NAMALWA (cell line): ENCODE results near the gene REC114.

Experiments used
- DNase-seq: peaks from one replicate; pipeline ENCODE4 v3.0.0-alpha.2; 2015; ENCODE audit warnings: low spot score

Gene REC114

GRCh38 chr15:73578026-73578425, 135.1 kb downstream of the REC114 start:
- DNase-seq, result no peak

- no peak for DNase-seq
Measured at GRCh38 chr15:73582851-73583379, 140.0 kb downstream of the REC114 start.

- no peak for DNase-seq
Measured at GRCh38 chr15:73583544-73583943, 140.6 kb downstream of the REC114 start.

DNA sequence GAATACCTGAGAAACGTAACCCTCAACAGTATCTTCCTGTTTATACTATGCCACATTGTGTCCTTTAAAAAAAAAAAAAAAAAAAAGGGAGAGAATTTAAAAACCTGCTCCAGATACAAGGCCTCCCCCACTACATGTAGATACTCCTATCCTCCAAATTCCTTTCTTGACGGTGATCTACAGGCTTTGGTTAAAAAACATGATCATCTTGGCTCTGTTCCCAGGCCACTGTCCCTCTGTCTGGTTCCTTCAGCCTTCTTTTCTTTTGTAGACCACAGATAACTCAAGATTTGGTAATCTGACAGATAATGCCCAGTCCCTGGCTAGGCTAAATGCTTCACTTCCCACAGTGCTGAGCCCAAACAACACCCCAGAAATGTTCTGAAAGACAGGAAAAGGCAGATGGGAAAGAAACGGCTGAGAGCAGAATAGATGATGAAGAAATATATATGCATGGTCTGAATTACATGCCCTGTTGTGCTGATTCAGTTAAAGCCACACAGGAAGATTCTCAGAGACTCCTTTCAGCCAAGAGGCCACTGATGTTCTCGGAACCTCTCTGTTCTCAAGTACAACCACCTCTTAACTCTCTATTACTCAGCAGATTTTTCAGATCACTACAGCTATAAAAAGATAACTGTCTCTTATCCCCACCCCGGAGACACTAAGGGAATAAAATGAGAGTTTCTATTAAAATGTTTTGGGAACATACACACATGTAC, 141.9 kb downstream of the REC114 start:
- no peak for DNase-seq

DNA sequence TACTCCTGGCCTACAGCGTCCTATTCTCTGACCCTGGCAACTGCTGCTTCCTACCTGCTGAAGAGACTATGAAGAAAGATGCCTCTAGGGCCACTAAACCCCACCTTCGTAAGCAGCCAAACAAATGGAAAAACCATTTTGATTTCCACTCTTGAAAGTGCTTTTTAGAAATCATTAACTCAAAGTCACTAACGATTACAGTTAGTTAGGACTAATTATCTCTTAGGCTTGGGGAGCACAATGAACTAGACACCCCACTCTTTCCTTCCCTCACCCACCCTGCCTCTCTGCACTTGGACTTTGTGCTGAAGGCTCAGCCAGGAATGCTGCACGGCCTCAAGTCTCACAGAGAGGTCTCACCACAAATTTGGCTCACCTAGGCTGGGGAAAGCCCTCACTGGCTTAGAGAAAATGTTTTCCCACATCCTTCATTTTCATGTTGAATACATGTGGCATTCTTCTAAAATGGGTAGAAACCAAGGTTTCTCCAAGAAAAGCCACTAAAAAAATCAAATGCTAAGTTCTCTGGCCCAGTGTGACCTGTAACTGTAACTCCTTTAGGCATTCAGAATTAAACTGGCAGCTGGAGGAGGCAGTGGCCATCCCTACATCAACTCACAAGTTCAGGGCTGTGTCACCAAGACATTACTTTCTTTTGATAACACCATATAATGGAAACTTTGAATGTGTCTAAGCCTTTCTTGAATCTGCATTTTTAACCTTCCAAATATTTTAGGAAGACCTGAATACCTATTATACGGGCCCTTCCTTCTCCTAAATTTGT, 143.1 kb downstream of the REC114 start:
- no peak for DNase-seq

DNA sequence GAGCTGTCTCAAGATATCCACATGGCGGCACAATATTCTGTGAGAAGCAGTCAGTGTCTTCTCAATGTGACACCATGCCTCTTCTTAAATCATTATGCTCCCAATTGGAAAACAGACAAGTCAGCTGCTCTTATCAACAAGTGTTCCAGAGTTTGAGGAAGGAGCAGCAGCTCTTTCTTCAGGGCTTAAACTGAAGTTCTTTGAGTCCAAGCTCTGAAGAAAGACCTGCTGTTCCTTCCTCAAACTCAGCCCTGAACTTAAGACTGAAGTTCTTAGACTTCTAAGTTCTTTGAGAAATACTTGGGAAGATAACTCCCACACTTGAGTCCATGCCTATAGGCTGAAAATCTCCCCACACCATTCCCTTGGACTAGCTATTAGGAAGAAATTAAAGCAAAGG, 146.8 kb downstream of the REC114 start:
- no peak for DNase-seq

DNA sequence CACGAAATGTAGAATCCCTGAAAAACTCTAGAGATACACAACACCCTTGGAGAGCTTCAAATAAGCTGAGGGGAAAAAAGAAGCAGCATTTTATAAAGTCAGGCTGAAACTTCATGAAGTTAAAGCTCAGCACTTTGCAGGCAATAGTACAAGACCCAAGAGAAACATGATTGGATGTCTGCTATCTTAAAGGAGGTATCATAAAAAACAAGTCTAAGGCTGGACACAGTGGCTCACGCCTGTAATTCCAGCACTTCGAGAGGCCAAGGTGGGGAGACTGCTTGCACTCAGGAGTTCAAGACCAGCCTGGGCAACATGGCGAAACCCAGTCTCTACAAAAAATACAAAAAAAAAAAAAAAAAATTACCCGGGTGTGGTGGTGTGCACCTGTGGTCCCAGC, 147.3 kb downstream of the REC114 start:
- DNase-seq, result no peak

GRCh38 chr15:73593304-73594074, 150.5 kb downstream of the REC114 start:
- no peak for DNase-seq

- DNase-seq, result no peak
Measured at GRCh38 chr15:73594109-73594508, 151.1 kb downstream of the REC114 start.

DNA sequence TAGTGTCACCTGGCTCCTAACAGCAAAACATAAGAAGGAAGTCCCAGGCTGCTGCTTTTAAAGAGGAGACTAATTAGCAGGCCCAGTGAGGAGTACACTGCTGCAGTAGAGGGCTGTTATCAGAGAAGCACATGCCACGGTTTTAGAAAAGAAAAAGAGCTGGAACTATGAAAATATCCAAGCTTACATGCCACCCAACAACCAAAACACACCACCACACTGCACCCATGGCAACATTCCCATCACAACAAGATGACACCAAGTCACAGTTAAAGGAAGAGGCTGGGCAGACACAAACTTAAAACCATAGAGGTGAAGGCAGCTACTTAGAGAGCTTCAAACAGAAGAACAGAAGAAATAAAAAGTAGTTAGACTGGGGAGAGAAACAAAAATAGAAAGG, 153.2 kb downstream of the REC114 start:
- DNase-seq, result no peak

GRCh38 chr15:73597036-73597638, 154.2 kb downstream of the REC114 start:
- no peak for DNase-seq

GRCh38 chr15:73598530-73599160, 155.7 kb downstream of the REC114 start:
- DNase-seq, result no peak

DNA sequence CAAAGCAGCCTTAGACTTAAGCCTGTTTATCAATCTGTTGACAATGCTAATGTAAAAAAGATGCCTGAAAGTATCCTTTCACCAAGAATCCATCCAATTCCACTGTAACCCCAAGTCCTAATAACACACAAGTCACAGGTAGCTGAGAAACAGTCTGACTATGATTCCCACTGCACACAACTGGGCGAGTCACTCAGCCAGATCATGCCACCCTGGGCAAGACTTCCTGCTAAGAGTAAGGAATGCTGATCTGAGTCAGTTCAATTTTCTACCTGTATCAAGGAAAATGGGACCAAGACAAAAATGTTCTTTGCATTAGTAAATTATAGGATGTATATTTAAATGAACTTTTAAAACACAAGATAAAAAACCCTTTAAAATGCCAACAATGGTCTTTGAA, 157.0 kb downstream of the REC114 start:
- DNase-seq, result no peak

DNA sequence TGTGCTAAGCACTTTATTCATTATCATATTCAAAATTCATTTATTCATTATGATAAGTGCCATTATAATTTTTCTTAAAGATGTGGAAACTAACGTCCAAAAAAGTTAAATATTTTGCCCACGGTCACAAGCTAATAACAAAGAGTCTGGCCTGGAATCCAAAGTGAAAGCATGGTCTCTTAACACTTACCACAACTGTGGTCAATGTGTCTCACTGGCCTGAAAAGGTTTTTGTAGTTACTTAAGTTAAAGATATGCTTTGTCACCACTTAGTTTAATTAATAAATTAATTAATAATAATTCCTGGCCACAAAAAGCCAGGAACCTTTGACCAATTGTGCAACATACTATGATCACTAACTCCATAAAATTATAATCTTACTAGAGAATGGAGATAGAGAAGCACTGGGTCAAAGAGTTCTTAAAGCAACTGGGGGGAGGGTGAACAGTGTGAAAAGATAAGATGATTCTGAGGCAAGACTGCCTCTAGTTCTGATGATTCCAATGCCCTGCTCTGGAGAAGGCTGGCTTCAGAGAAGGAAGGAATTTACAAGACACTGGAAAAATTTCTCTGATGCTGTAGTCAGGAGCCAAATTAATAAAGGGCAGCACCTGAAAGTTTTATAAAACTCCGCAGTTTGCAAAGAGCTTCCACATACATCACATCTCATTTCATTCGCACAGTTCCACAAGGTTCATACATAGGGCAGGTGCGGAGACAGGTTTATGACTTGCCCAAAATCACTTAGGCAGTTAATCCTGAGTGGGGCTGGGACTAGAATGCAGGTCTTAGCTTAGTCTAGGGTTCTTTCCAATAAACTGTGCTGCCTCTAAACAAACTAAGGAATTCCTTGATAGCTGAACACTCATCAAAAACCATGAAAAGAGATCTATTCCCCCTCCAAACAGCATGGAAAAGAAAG, 157.7 kb downstream of the REC114 start:
- no peak for DNase-seq

DNA sequence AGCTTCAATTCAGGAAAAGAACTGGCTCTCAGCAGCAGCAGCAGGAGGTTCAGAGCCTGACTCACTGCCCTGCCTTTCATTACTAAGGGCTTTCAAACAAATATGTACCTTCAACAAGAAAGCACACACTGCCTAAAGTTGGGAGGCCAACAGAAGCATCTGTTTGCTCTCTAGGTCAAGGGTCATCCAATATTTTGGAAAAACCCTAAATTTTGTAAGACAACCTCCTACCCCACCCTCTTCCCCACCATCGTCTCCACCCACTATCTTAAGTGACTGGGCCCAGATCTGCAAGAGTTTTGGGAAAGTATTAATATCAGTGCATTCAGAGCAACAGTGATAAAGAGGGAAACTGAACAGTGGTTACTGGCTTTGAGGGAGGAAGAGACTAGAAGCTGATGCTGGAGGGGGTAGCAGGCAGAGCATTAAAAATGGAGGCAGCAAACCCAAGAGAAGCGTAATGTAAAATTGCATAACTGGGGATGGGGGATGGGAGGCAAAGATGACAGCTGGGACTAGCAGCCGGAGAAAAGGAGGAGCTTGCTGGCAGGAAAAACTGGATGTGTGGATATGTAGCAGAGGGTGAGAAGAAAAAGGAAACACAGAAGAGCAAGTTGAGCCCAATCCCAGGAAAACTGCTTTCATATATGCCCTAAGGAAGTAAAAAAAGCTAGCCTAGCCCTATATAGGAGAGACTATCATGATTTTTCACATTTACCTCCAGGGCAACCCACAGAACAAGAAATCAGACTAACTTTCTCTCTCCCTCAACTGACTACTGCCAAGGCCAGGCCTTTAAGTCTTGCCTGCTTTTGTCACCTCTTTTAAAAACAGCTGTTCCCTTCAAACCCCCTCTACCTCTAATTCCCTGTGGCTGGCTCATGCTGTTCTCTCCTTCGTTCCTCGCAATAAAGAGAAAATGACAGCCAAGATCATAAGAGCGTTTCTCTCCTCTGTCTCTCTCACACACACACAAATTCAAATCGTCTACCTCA, 158.8 kb downstream of the REC114 start:
- DNase-seq, result no peak

- no peak for DNase-seq
Measured at GRCh38 chr15:73602446-73602843, 159.5 kb downstream of the REC114 start.

DNA sequence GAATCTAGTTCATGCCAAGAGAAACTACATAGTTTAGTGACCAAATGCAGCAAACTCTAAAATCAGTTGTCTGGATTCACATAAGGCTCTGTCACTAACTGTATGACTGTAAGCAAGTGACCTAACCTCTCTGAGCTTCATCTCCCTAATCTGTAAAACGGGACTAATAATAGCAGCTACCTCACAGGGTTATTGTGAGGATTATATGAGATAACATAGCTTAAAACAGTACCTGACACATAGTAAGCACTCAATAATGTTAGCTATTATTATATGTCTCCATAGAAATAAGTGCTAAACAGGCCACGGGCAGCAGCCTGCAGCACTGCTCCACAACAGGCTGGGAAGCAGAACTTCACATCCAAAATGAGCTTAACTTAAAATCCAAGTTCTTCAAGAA, 160.0 kb downstream of the REC114 start:
- no peak for DNase-seq

DNA sequence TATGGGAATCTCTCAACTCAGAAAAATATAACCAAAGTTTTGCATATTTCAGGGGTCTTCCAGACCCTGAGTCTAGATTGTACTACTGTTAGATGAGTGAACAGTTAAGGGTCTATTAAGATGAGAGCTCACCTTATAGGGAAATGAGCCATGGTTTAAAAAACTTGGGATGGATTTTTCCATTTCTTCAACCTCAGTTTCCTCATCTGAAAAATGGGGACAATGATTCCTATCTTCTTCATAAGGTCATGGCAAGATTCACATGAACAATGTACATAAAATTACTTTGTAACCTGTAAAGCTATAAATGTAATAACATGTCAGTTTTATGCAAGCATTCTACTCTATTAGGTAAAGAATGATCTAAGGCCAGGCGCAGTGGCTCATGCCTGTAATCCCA, 161.5 kb downstream of the REC114 start:
- no peak for DNase-seq

GRCh38 chr15:73605759-73606436, 162.9 kb downstream of the REC114 start:
- DNase-seq, result no peak
